CD4-positive, alpha-beta T cell (primary cell): ENCODE results near the gene PTGIS. TPM values are rescaled to one million over a fixed set of nuclear protein-coding genes. Genes with fewer than 3 reads are reported as not detected.

ENCODE experiments used
- ATAC-seq: fragments of 200-7000 bp; cut with Tn5 transposase; one replicate; pipeline ENCODE4 v1.10.0; 2022; ENCODE audit warnings: mild to moderate bottlenecking; ENCODE audit not compliant: poor library complexity
- CTCF ChIA-PET: fragments of 350-600 bp; sonication (Branson Sonifier 250); formaldehyde crosslinking; loops from one replicate; lab custom pipeline; 2021; ENCODE audit warnings: antibody characterized with exemption, inconsistent platforms; lab: Charles Lee
- POLR2A ChIA-PET: fragments of 350-600 bp; sonication (Branson Sonifier 250); formaldehyde crosslinking; loops from one replicate; lab custom pipeline; 2021; ENCODE audit warnings: antibody characterized with exemption, inconsistent platforms; lab: Charles Lee
- DNase-seq, 14 experiments: peaks; one replicate each; pipeline ENCODE4 v3.0.0-alpha.2; 2013 to 2020; ENCODE audit warnings: mixed read lengths in 2 of 14
- H3K27ac ChIP-seq, 2 donors: one replicate each; pipeline versions ENCODE4 v1.5.1 to v1.7.0; 2013; ENCODE audit warnings: low read length in 2 of 2, low read depth in 1 of 2, mild to moderate bottlenecking in 1 of 2
- H3K27me3 ChIP-seq, 2 experiments: 1 replicate in 1 of 2; 2 replicates in 1 of 2; pipeline versions ENCODE4 v1.6.1 to v1.7.0; 2013; ENCODE audit warnings: low read length in 2 of 2, control low read depth in 1 of 2, mild to moderate bottlenecking in 1 of 2, moderate library complexity in 1 of 2; ENCODE audit not compliant: insufficient read depth in 2 of 2, control insufficient read depth in 1 of 2
- H3K36me3 ChIP-seq: one replicate; pipeline ENCODE4 v1.6.1; 2013; ENCODE audit warnings: low read length, control low read depth; ENCODE audit not compliant: insufficient read depth
- H3K4me1 ChIP-seq: one replicate; pipeline ENCODE4 v1.6.1; 2013; ENCODE audit warnings: low read length, control low read depth; ENCODE audit not compliant: insufficient read depth
- H3K4me3 ChIP-seq: one replicate; pipeline ENCODE4 v1.5.1; 2013; ENCODE audit warnings: mild to moderate bottlenecking, low read length, moderate library complexity
- H3K9me3 ChIP-seq, 2 experiments: 1 replicate in 1 of 2; 2 replicates in 1 of 2; pipeline versions ENCODE4 v1.6.1 to v1.7.0; 2013; ENCODE audit warnings: low read length in 2 of 2, mild to moderate bottlenecking in 2 of 2, control low read depth in 1 of 2, moderate library complexity in 1 of 2; ENCODE audit not compliant: control insufficient read depth in 1 of 2, insufficient read depth in 1 of 2
- H3K27ac Mint-ChIP-seq: one replicate; pipeline ENCODE4 v1.8.0; 2020; ENCODE audit warnings: mixed read lengths
- H3K27me3 Mint-ChIP-seq: one replicate; pipeline ENCODE4 v1.8.0; 2021; ENCODE audit warnings: mixed read lengths
- H3K36me3 Mint-ChIP-seq: one replicate; pipeline ENCODE4 v1.8.0; 2021; ENCODE audit warnings: low read depth, mixed read lengths
- H3K4me1 Mint-ChIP-seq: one replicate; pipeline ENCODE4 v1.8.0; 2021; ENCODE audit warnings: low read depth, mixed read lengths
- H3K4me3 Mint-ChIP-seq: one replicate; pipeline ENCODE4 v1.8.0; 2020; ENCODE audit warnings: mild to moderate bottlenecking, mixed read lengths
- H3K9me3 Mint-ChIP-seq: one replicate; pipeline ENCODE4 v1.8.0; 2020; ENCODE audit warnings: mixed read lengths
- intact Hi-C, 2 experiments: fragments of 100-400 bp; cut with DNase I in 1 of 2; cut with micrococcal nuclease in 1 of 2; formaldehyde crosslinking; loops; one replicate each; pipeline versions ENCODE4 v1.15.1 to v1.9.0; 2023 to 2025; cut with DNase I, micrococcal nuclease
- total RNA-seq, 174 experiments: library from RNA in 2 of 174; stranded (reverse) in 2 of 174; gene quantifications; one replicate each; pipeline ENCODE4 v1.2.3 and lab custom pipeline; 2021 to 2026
- TF ChIP-seq, protein P1 (sequence below): fragments of 200-600 bp; IDR thresholded peaks from one replicate; pipeline ENCODE4 v1.8.0; 2022; ENCODE audit warnings: antibody characterized with exemption, mild to moderate bottlenecking

PTGIS gene
- total RNA-seq, 2 experiments from 2014 or later = not detected

DNA sequence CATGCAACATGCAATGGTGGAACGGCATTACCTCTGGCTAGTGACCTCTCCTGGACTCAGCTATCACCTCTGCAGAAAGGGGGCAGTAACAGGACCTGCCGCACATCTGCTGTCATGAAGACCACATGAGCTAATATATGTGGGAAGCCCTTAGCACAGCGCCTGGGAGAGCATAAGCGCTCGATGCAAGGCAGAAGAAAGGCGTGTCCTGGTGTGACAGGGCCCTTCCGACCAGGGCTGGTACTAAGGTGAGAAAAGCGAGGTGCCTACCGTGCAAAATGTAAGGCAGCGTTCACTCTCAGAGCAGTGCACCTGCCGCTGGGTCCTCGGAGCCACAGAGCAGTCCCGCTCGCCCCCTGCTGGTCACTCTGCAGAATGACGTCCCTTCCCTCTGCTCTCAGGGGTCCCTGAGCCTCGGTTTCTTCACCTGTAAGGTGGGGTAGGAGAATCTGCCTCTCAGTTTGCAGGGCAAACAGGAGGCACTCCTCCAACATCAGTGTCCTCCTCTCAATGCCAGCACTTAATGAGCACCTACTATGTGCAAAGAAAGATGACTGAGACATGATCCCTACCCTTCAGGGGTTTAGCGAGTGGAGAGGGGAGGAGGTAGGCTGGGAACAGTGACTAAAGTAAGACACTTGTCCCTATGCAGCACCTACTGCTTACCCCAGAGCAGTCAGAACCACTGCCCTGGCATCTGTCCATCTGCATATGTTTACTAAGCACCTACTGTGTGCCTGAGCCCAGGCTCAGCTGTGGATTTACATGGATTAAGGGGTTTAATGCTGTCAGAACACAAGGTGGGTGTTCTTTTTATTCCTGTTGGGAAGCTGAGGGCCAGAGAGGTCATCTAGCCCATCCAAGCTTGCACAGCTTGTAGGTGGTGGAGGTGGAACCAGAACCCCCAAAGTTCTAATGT lies 41.1 kb upstream of the PTGIS start:
- ChIA-PET CTCF (interaction anchor here (0.8 to 2.1 kb wide), 5 partner anchors 12 to 239 kb away, joined by 3 to 14 read pairs (median 6); no protein-coding TSS in a partner anchor), POLR2A (no interaction called here)
- Mint-ChIP-seq H3K36me3 (no peaks in the 10 kb centered on the region), H3K4me3 (peak overlapping the region; percentile 53), H3K27ac (no peak overlapping the region), H3K9me3 (no peaks in the 10 kb centered on the region), H3K4me1 (peaks cover 17% of the 10 kb centered on the region), H3K27me3 (peaks cover 16% of the 10 kb centered on the region)
- Histone ChIP-seq H3K4me3 (no peak overlapping the region), H3K27ac (no peak overlapping the region), H3K9me3 (no peaks in the 10 kb centered on the region), H3K36me3 (no peaks in the 10 kb centered on the region), H3K4me1 (peaks cover 20% of the 10 kb centered on the region), H3K27me3 (peaks cover 3 to 14% of the 10 kb centered on the region in 2 experiments)
- intact Hi-C loops = loop anchor here (2.0 to 5.0 kb wide), 2 partner anchors 68 to 277 kb away; no protein-coding TSS in a partner anchor
- DNase-seq (peak; percentile 55 to 86 (median 64)), ATAC-seq (peak; percentile 86)
- TF ChIP-seq, protein P1, sequence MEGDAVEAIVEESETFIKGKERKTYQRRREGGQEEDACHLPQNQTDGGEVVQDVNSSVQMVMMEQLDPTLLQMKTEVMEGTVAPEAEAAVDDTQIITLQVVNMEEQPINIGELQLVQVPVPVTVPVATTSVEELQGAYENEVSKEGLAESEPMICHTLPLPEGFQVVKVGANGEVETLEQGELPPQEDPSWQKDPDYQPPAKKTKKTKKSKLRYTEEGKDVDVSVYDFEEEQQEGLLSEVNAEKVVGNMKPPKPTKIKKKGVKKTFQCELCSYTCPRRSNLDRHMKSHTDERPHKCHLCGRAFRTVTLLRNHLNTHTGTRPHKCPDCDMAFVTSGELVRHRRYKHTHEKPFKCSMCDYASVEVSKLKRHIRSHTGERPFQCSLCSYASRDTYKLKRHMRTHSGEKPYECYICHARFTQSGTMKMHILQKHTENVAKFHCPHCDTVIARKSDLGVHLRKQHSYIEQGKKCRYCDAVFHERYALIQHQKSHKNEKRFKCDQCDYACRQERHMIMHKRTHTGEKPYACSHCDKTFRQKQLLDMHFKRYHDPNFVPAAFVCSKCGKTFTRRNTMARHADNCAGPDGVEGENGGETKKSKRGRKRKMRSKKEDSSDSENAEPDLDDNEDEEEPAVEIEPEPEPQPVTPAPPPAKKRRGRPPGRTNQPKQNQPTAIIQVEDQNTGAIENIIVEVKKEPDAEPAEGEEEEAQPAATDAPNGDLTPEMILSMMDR = peak; percentile 89

DNA sequence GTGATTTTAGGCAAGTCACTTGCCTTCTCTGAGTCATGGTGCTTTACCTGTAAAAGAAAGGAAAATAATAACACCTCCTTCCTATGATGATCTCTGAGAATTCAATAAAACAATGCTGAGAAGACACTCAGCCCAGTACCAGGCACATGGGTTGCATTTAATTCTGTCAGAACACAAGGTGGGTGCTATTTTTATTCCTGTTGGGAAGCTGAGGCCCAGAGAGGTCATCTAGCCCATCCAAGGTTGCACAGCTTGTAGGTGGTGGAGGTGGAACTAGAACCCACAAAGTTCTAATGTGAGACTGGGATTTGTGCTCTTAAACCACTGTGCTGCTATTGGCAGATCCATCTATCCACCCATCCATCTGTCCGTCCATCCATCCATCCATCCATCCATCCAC lies 39.6 kb upstream of the PTGIS start:
- Histone ChIP-seq H3K36me3 (no peaks in the 10 kb centered on the region), H3K4me1 (peaks cover 20% of the 10 kb centered on the region), H3K27ac (no peak overlapping the region), H3K4me3 (no peak overlapping the region), H3K9me3 (no peaks in the 10 kb centered on the region), H3K27me3 (peaks cover 3 to 14% of the 10 kb centered on the region in 2 experiments)
- Mint-ChIP-seq H3K36me3 (no peaks in the 10 kb centered on the region), H3K27ac (no peak overlapping the region), H3K4me3 (no peak overlapping the region), H3K4me1 (peaks cover 17% of the 10 kb centered on the region), H3K9me3 (no peaks in the 10 kb centered on the region), H3K27me3 (peaks cover 16% of the 10 kb centered on the region)
- TF ChIP-seq, protein P1 = no peak
- POLR2A ChIA-PET = no interaction called here
- ATAC-seq = no peak
- intact Hi-C loops = loop anchor here (5.0 kb wide), 1 partner anchor 275 kb away; no protein-coding TSS in a partner anchor
- DNase-seq = no peak
- CTCF ChIA-PET = interaction anchor here (2.1 kb wide), 1 partner anchor 66 kb away, joined by 14 read pairs; no protein-coding TSS in a partner anchor

DNA sequence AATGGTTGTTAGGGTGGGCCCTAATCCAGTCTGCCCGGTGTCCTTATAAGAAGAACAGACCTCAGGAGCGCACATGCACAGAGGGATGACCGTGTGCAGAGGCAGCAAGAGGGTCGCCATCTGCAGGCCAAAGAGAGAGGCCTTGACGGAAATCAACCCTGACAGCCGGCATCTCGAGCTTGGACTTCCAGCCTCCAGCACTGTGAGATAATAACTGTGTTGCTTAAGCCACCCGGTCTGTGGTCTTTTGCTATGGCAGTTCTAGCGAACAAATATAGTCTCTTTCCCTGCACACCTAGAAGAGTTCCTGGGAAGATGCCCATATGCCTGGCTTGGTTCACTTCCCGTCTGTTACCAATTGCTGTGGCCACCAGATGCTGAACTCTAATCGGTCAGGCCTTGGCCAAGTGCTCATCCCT lies 35.3 kb upstream of the PTGIS start:
- DNase-seq (no peak), ATAC-seq (no peak)
- Mint-ChIP-seq H3K27me3 (peaks cover 7% of the 10 kb centered on the region), H3K36me3 (no peaks in the 10 kb centered on the region), H3K9me3 (no peaks in the 10 kb centered on the region), H3K27ac (no peak overlapping the region), H3K4me1 (peaks cover 2% of the 10 kb centered on the region), H3K4me3 (no peak overlapping the region)
- no peaks in the 10 kb centered on the region for H3K4me1 ChIP-seq
- intact Hi-C loops = no loop called here
- H3K9me3 ChIP-seq = no peaks in the 10 kb centered on the region
- ChIA-PET CTCF (no interaction called here), POLR2A (no interaction called here)
- H3K4me3 ChIP-seq = no peak overlapping the region
- TF ChIP-seq, protein P1 = no peak
- H3K36me3 ChIP-seq = no peaks in the 10 kb centered on the region
- peaks cover 3 to 9% of the 10 kb centered on the region in 2 experiments for H3K27me3 ChIP-seq
- H3K27ac ChIP-seq = no peak overlapping the region
